HepG2 (cell line): ENCODE measurements around the gene FAM219A. TPM values are rescaled to one million over a fixed set of nuclear protein-coding genes. Genes with fewer than 3 reads are reported as not detected.

ENCODE experiments used
- ADNP ChIP-seq: sonication (generic); formaldehyde crosslinking; IDR thresholded peaks from 2 replicates; pipeline ENCODE4 v1.4.0; 2020; ENCODE audit warnings: missing genetic modification reagents
- ATRX ChIP-seq: sonication (generic); formaldehyde crosslinking; IDR thresholded peaks from 2 replicates; pipeline ENCODE4 v1.4.0; 2020; ENCODE audit warnings: missing genetic modification reagents, borderline replicate concordance
- DNMT3B ChIP-seq: conservative IDR thresholded peaks from 2 replicates; pipeline ENCODE4 v1.6.1; 2016; ENCODE audit warnings: missing biosample characterization, control low read depth
- EEA1 ChIP-seq: sonication (generic); formaldehyde crosslinking; IDR thresholded peaks from 2 replicates; pipeline ENCODE4 v1.5.1; 2020; ENCODE audit warnings: mild to moderate bottlenecking, missing genetic modification reagents, borderline replicate concordance
- IKZF1 ChIP-seq: fragments of 450-650 bp; IDR thresholded peaks from 2 replicates; pipeline ENCODE4 v1.7.1; 2016
- KAT8 ChIP-seq: IDR thresholded peaks from 2 replicates; pipeline ENCODE4 v1.6.1; 2016; ENCODE audit warnings: missing genetic modification reagents, missing compliant biosample characterization
- KLF16 ChIP-seq, 2 experiments: sonication (generic) in 1 of 2; formaldehyde crosslinking in 1 of 2; IDR thresholded peaks; 2 replicates each; pipeline versions ENCODE4 v1.6.1 to v1.8.0; 2016 to 2023; ENCODE audit warnings: missing genetic modification reagents in 2 of 2, missing compliant biosample characterization in 1 of 2
- MAFF ChIP-seq: IDR thresholded peaks from 2 replicates; pipeline ENCODE4 v1.6.1; 2011; ENCODE audit warnings: low read depth, low read length, improper control_type of control experiment
- MAZ ChIP-seq, 2 experiments: sonication (generic) in 1 of 2; formaldehyde crosslinking in 1 of 2; IDR thresholded peaks; 2 replicates each; pipeline versions ENCODE4 v1.5.0 to v1.6.1; 2012 to 2020; ENCODE audit warnings: low read depth in 2 of 2, mild to moderate bottlenecking in 2 of 2, borderline replicate concordance in 1 of 2, improper control_type of control experiment in 1 of 2, low read length in 1 of 2, missing genetic modification reagents in 1 of 2, moderate library complexity in 1 of 2
- PHF8 ChIP-seq: sonication (generic); formaldehyde crosslinking; IDR thresholded peaks from 2 replicates; pipeline ENCODE4 v1.5.0; 2020; ENCODE audit warnings: missing genetic modification reagents
- TAF1 ChIP-seq: sonication (generic); formaldehyde crosslinking; IDR thresholded peaks from 2 replicates; pipeline ENCODE4 v1.4.0; 2020; ENCODE audit warnings: missing genetic modification reagents
- WIZ ChIP-seq: sonication (generic); formaldehyde crosslinking; IDR thresholded peaks from 2 replicates; pipeline ENCODE4 v1.5.1; 2020; ENCODE audit warnings: mild to moderate bottlenecking, missing genetic modification reagents
- ZFP36 ChIP-seq: fragments of 150-350 bp; IDR thresholded peaks from 2 replicates; pipeline ENCODE4 v1.6.1; 2018; ENCODE audit warnings: borderline replicate concordance, low read length, low read depth; ENCODE audit not compliant: partially characterized antibody
- ZFP36L1 ChIP-seq: sonication (generic); formaldehyde crosslinking; IDR thresholded peaks from 2 replicates; pipeline ENCODE4 v1.8.0; 2022; ENCODE audit warnings: mild to moderate bottlenecking, missing genetic modification reagents, moderate library complexity
- ZFP82 ChIP-seq: sonication (generic); formaldehyde crosslinking; IDR thresholded peaks from 2 replicates; pipeline ENCODE4 v1.5.1; 2020; ENCODE audit warnings: mild to moderate bottlenecking, missing genetic modification reagents, borderline replicate concordance
- ZMYM2 ChIP-seq: sonication (generic); formaldehyde crosslinking; IDR thresholded peaks from 2 replicates; pipeline ENCODE4 v1.8.0; 2022; ENCODE audit warnings: mild to moderate bottlenecking, missing genetic modification reagents
- ZMYM3 ChIP-seq: sonication (generic); formaldehyde crosslinking; IDR thresholded peaks from 2 replicates; pipeline ENCODE4 v1.5.1; 2020; ENCODE audit warnings: mild to moderate bottlenecking, missing genetic modification reagents
- ZNF136 ChIP-seq: sonication (generic); formaldehyde crosslinking; IDR thresholded peaks from 2 replicates; pipeline ENCODE4 v1.8.1; 2022; ENCODE audit warnings: low read depth, mild to moderate bottlenecking, moderate library complexity, missing genetic modification reagents
- ZNF253 ChIP-seq: sonication (generic); formaldehyde crosslinking; IDR thresholded peaks from 2 replicates; pipeline ENCODE4 v1.8.0; 2022; ENCODE audit warnings: mild to moderate bottlenecking, missing genetic modification reagents, borderline replicate concordance
- ZNF329 ChIP-seq: sonication (generic); formaldehyde crosslinking; IDR thresholded peaks from 2 replicates; pipeline ENCODE4 v1.9.0; 2021; ENCODE audit warnings: low read depth, mild to moderate bottlenecking, missing genetic modification reagents
- ZNF432 ChIP-seq: sonication (generic); formaldehyde crosslinking; IDR thresholded peaks from 2 replicates; pipeline ENCODE4 v1.5.0; 2020; ENCODE audit warnings: missing genetic modification reagents, mild to moderate bottlenecking, borderline replicate concordance
- ZNF792 ChIP-seq: IDR thresholded peaks from 2 replicates; pipeline ENCODE4 v1.6.1; 2016
- polyA plus RNA-seq, 8 experiments: library from polyadenylated mRNA; depleted of rRNA in 3 of 8; stranded (reverse) in 7 of 8; unstranded in 1 of 8; fragments of >200 nt; fragmentation: Illumina TruSeq in 4 of 8; extraction: Trizol in 4 of 8; gene quantifications; 2 replicates each; pipeline versions ENCODE4 v1.2.1 to v1.2.3, GENCODE V29; 2011 to 2016; ENCODE audit warnings: low read depth in 4 of 8, missing spikeins in 1 of 8, mixed read lengths in 1 of 8; ENCODE audit not compliant: insufficient read depth in 1 of 8
- total RNA-seq, 5 experiments: library from RNA; depleted of rRNA; stranded (reverse); fragments of >200 nt; fragmentation: Illumina TruSeq; extraction: Trizol; gene quantifications; 2 replicates each; pipeline ENCODE4 v1.2.3, GENCODE V29; 2016; ENCODE audit warnings: low read depth in 1 of 5
- TF ChIP-seq, protein P1 (sequence below): sonication (generic); formaldehyde crosslinking; IDR thresholded peaks from 2 replicates; pipeline ENCODE4 v1.5.0; 2020; ENCODE audit warnings: missing genetic modification reagents
- TF ChIP-seq, protein P2 (sequence below), 2 experiments: IDR thresholded peaks; 2 replicates each; pipeline ENCODE4 v1.6.1; 2011 to 2012; ENCODE audit warnings: low read length in 2 of 2, borderline replicate concordance in 1 of 2, low read depth in 1 of 2, mild to moderate bottlenecking in 1 of 2, moderate library complexity in 1 of 2
- TF ChIP-seq, protein P3 (sequence below): sonication (generic); formaldehyde crosslinking; IDR thresholded peaks from 2 replicates; pipeline ENCODE4 v1.4.0; 2020; ENCODE audit warnings: low read depth, mild to moderate bottlenecking, missing genetic modification reagents

Gene FAM219A
- total and polyA plus RNA-seq, 2 of the 13 experiments (the other 11 are each of a cell fraction or from before 2014, with no cell fraction given) = 3.9 to 6.4 TPM

DNA sequence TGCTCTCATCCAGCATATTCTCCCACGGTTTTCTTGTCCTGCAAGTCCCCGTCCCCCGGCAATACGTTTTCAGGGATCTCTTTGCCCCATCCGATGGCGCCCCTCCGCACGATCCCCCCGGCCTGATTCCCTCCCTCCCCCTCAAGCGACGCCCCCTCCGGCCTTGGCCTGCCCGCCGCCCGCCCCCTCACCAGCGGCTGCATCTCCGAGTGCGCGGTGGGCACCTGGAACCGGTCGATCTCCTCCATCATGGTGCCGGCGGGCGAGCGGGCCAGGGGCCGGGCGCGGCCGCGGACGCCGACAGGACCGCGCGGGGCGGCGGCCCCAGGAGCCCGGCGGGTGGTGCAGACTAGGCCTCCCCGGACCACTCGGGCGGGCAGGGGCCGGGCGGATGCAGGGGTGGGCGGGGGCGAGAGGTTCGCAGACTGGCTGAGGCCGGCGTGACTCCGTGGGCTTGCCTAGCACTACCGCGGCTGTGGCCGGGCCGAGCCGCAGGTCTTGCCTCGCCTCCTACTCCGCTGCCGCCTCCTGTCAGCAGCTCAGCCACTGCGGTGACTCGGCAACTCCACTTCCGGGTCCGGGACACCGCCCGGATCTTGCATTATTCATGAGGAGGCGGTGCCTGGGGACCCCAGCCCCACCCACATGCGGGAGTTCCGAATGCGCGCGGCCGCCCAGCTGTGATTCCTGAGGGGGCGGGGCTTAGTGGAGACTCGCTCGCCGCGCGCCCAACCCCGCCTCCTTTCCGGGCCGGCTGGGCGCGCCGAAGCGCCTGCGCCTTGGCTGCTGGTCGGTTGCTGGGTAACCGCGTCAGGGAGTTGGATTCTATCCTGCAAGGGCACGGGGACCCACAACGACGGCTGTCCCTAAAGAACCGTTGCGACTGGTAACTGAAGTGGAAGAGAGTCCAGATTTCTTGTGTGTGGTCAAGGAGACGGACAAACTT lies at the start of gene FAM219A, which contains the start of gene DNAI1 (continued):
- TF ChIP-seq EEA1 (CRISPR knock-in tag) (0 out of 2 replicates have a peak, but pooled peaks have one; percentile 15), IKZF1 (no peak), DNMT3B (no peak), ZNF792 (no peak), WIZ (CRISPR knock-in tag) (no peak), ZMYM2 (CRISPR knock-in tag) (no peak), ZNF329 (CRISPR knock-in tag) (no peak), KLF16 (CRISPR knock-in tag; IDR thresholded peaks at IDR 0.05) (peak in 1 of 2 experiments; percentile 58; a peak in 1 of 4 replicates), ADNP (CRISPR knock-in tag) (no peak), ZFP36 (no peak), ZMYM3 (CRISPR knock-in tag) (no peak), TAF1 (CRISPR knock-in tag) (peak; percentile 67; the same call in 1 of the 2 replicates), KAT8 (CRISPR knock-in tag) (peak; percentile 69), ZFP82 (CRISPR knock-in tag) (no peak), PHF8 (CRISPR knock-in tag) (peak; percentile 65), ZFP36L1 (CRISPR knock-in tag) (no peak), ZNF253 (CRISPR knock-in tag) (no peak), ATRX (CRISPR knock-in tag) (no peak), MAZ (IDR thresholded peaks at IDR 0.05; ENCODE audit: borderline replicate concordance, low read depth, low read length) (0 out of 2 replicates have a peak, but pooled peaks have one; percentile 33), MAZ (CRISPR knock-in tag; IDR thresholded peaks at IDR 0.05; ENCODE audit: low read depth) (no peak), MAFF (peak; percentile 44; the same call in 1 of the 2 replicates), ZNF136 (CRISPR knock-in tag) (peak; percentile 64; the same call in 1 of the 2 replicates), ZNF432 (no peak)
- TF ChIP-seq, protein P1, sequence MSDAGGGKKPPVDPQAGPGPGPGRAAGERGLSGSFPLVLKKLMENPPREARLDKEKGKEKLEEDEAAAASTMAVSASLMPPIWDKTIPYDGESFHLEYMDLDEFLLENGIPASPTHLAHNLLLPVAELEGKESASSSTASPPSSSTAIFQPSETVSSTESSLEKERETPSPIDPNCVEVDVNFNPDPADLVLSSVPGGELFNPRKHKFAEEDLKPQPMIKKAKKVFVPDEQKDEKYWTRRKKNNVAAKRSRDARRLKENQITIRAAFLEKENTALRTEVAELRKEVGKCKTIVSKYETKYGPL (CRISPR knock-in tag) = no peak
- TF ChIP-seq, protein P2, sequence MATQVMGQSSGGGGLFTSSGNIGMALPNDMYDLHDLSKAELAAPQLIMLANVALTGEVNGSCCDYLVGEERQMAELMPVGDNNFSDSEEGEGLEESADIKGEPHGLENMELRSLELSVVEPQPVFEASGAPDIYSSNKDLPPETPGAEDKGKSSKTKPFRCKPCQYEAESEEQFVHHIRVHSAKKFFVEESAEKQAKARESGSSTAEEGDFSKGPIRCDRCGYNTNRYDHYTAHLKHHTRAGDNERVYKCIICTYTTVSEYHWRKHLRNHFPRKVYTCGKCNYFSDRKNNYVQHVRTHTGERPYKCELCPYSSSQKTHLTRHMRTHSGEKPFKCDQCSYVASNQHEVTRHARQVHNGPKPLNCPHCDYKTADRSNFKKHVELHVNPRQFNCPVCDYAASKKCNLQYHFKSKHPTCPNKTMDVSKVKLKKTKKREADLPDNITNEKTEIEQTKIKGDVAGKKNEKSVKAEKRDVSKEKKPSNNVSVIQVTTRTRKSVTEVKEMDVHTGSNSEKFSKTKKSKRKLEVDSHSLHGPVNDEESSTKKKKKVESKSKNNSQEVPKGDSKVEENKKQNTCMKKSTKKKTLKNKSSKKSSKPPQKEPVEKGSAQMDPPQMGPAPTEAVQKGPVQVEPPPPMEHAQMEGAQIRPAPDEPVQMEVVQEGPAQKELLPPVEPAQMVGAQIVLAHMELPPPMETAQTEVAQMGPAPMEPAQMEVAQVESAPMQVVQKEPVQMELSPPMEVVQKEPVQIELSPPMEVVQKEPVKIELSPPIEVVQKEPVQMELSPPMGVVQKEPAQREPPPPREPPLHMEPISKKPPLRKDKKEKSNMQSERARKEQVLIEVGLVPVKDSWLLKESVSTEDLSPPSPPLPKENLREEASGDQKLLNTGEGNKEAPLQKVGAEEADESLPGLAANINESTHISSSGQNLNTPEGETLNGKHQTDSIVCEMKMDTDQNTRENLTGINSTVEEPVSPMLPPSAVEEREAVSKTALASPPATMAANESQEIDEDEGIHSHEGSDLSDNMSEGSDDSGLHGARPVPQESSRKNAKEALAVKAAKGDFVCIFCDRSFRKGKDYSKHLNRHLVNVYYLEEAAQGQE (IDR thresholded peaks at IDR 0.05; ENCODE audit: borderline replicate concordance in 1 of 2, low read depth in 1 of 2, low read length in 2 of 2) = no peak
- TF ChIP-seq, protein P3, sequence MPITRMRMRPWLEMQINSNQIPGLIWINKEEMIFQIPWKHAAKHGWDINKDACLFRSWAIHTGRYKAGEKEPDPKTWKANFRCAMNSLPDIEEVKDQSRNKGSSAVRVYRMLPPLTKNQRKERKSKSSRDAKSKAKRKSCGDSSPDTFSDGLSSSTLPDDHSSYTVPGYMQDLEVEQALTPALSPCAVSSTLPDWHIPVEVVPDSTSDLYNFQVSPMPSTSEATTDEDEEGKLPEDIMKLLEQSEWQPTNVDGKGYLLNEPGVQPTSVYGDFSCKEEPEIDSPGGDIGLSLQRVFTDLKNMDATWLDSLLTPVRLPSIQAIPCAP (CRISPR knock-in tag) = no peak
